ENCODE measurements around the gene ADGRG6.

- TF ChIP-seq EZH2 (IDR thresholded peaks at IDR 0.05; ENCODE audit: borderline replicate concordance, low read length) (no peak), CTCF (conservative IDR thresholded peaks at IDR 0.05 in 1 of 2, IDR thresholded peaks at IDR 0.05 in 1 of 2; ENCODE audit: extremely low read depth in 1 of 2, insufficient read depth in 1 of 2, low read depth in 1 of 2, low read length in 2 of 2) (no peak)
Measured at GRCh38 chr6:142286088-142286409, 15.8 kb upstream of the ADGRG6 start.
